Stimulated activated CD4-positive, alpha-beta T cell treated with anti-CD3 and anti-CD28 coated beads, Interleukin-12 subunit alpha, Interleukin-12 subunit beta, amount 100 ng/mL, for 48 hours (primary cell): ENCODE measurements around the gene SAXO1.

Experiments used
- DNase-seq, 3 donors: peaks; one replicate each; pipeline ENCODE4 v3.0.0-alpha.2; 2020; ENCODE audit warnings: low read depth in 2 of 3, low spot score in 1 of 3

Gene SAXO1

GRCh38 chr9:18911714-18912342, 121.2 kb downstream of the SAXO1 start:
- DNase-seq, result no peak

- DNase-seq, result no peak
These were observed 122.1 kb downstream of the SAXO1 start for GRCh38 chr9:18910916-18911315.

GRCh38 chr9:18910435-18910834, 122.6 kb downstream of the SAXO1 start:
- no peak for DNase-seq

GRCh38 chr9:18909140-18910018, 123.6 kb downstream of the SAXO1 start:
- DNase-seq, result no peak

- no peak for DNase-seq
These were observed 124.9 kb downstream of the SAXO1 start for GRCh38 chr9:18907927-18908625.

GRCh38 chr9:18906656-18907395, 126.2 kb downstream of the SAXO1 start:
- DNase-seq, result no peak

- no peak for DNase-seq
These were observed 127.0 kb downstream of the SAXO1 start for GRCh38 chr9:18905883-18906629.

- no peak for DNase-seq
These were observed 127.8 kb downstream of the SAXO1 start for GRCh38 chr9:18905028-18905882.

- DNase-seq, result no peak
These were observed 129.6 kb downstream of the SAXO1 start for GRCh38 chr9:18903450-18903849.

GRCh38 chr9:18896531-18897179, 136.4 kb downstream of the SAXO1 start:
- no peak for DNase-seq

- DNase-seq, result no peak
These were observed 137.0 kb downstream of the SAXO1 start for GRCh38 chr9:18896004-18896403.

- DNase-seq, result no peak
These were observed 139.5 kb downstream of the SAXO1 start for GRCh38 chr9:18893491-18893890.

GRCh38 chr9:18893046-18893445, 140.0 kb downstream of the SAXO1 start:
- DNase-seq, result no peak

GRCh38 chr9:18891946-18892670, 140.9 kb downstream of the SAXO1 start:
- DNase-seq, result no peak

- no peak for DNase-seq
These were observed 142.6 kb downstream of the SAXO1 start for GRCh38 chr9:18890372-18890771.

- DNase-seq, result no peak
These were observed 143.5 kb downstream of the SAXO1 start for GRCh38 chr9:18889550-18889949.

GRCh38 chr9:18888290-18888689, 144.7 kb downstream of the SAXO1 start:
- no peak for DNase-seq

- DNase-seq, result no peak
These were observed 145.5 kb downstream of the SAXO1 start for GRCh38 chr9:18887546-18887945.
